ENCODE results near the gene SV2B.

Gene SV2B

DNA sequence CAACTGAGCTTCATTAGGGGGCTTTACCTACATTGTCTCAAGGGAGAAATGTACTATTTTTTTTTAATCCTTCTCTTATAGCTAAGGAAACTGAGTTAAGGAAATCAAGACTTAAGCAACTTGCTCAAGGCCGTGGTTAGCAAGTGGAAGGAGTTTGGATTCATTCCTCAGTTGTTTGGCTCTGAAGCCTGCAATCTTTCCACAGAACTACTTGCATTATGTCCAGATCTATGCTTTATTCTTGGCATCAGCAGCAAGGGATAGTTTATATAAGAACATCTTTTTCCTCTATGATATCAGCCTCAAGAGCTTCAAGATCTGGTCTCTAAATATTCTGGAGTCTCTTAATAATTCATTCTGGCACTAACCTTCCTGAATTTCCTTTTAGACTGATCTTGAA lies 182.4 kb downstream of the SV2B start:
- DNase-seq: no peak

DNA sequence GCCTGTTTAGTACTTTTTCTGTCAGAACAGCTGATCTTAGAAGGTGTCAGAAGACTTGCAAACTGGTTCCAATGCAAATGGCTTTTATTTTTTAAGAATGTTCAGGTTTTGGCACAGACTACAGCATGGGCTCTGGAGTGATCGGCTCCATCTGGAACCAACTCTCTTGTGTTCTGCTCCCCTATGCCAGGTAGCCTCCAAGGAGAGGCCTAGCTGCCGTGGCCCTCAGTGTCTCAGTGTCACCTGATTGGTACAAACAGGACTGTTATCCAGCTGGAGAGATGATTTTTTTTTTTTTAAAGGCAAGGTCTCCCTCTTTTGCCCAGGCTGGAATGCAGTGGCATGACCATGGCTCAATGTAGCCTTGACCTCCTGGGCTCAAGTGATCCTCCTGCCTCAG lies 183.1 kb downstream of the SV2B start:
- DNase-seq: no peak

DNA sequence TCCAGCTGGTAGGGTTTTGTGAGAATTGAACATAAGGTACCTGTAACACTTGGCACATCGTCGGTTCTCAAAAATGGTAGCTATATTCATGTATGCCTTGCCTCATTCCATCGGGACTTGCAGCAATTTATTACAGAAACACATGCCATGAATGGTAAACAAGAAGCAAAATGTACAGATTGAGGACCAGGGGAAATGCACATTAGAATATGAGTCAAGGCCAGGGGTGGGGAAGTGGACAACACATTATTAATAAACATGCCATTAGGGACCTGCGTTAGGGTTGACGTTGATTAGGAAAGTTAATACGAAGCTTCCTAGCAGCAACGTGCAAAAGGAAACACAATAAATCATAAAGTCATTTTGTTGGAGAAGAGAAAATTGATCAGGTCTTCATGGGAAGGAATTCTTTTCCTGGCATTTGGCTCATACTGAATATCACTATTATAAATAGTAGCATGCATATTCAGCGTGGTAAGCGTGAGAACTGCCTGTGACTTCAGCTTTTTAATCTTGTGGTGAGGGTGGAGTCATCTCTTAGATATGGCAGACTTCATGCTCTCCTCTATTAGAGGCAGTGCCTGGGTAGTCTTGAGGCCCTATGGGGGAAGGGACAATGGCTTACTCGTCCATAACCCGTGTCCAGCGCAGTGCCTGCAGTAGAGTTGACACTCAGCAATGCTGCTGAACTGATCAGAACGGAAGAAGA lies 184.9 kb downstream of the SV2B start:
- no peak for DNase-seq

DNA sequence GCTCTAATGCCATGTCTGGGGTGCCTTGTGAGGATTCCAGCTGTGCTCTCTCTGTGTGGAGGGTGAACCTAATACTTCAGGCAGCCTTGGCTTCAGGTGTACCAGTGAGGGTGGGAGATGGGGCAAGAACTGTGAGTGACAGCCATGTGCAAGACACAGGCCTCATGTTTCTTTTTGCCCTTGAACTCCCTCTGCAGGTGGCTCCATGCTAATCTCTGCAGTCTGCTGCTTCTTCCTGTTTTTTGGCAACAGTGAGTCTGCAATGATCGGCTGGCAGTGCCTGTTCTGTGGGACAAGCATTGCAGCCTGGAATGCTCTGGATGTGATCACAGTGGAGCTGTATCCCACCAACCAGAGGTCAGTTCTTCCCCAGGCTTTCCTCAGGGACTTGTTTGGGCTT lies 189.3 kb downstream of the SV2B start:
- peak; percentile 35 for DNase-seq

DNA sequence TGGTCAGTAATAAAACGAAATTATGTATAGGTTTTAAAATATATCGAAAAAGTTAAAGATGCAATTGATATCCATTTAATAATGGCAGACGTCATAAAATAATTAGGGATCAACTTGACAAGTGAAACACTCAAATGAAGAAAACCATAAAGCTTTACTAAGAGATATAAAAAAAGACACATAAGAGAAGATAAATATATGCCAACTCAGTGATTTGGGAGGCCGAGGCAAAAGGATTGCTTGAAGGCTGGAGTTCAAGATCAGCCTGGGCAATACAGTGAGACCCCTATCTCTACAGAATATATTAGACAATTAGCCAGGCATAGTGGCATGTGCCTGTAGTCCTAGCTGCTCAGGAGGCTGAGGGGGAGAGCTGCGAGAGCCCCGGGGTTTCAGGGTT lies 190.5 kb downstream of the SV2B start:
- no peak for DNase-seq

DNA sequence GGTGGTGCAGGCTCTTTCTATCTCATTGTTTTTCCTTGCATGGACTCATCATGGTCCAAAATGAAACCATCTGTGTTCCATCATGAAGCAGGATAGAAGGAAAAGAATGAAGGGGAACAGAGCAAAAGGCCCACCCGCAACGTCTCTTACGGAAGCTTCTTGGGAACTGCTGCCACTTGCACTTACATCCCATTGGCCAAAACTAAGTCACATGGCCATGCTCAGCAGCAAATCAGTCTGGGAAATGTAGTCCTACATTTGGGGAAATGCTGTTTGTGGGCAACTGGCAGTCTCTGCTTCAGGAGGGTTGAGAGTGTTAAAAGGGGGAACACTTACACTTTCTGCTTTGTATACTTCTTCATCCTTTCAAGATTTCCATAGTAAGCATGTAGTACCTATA lies 191.6 kb downstream of the SV2B start:
- peak; percentile 45 for DNase-seq

DNA sequence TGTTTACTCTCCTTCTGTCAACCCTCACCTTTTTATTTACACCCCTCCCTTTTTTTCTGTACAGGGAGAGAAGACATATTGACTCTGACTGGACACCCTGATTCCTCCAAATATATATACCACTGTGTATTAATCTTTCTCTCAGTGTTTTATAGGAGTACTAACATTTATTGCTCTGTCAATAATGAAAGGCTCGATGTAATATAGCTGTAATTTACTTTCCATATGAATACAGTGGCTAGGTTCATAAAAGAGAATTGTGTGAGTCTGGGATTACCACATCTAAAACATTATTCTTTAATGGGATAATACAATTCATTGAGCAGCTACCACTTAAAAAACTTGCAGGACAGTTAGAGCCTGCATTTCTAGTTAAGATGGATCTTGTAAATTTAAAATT lies 194.3 kb downstream of the SV2B start:
- no peak for DNase-seq

DNA sequence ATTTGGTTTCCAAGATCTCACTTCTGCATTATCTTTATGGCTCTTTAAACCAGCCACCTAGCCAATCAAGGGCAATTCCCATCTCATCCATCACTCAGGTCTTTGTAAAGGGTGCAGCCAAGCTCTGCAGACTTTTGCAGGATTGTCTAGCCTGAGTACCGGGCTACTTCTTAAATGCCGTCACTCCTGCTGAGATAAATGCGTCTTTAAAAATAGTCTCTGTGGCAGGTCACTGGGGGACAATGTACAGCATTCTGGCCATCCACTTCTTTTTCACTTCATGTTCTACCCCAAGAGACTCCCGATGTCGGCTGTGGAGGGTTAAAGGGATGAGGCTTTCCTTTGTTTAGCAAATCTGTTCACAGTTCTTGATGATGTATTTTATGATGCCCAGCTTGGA lies 194.7 kb downstream of the SV2B start:
- DNase-seq: no peak

DNA sequence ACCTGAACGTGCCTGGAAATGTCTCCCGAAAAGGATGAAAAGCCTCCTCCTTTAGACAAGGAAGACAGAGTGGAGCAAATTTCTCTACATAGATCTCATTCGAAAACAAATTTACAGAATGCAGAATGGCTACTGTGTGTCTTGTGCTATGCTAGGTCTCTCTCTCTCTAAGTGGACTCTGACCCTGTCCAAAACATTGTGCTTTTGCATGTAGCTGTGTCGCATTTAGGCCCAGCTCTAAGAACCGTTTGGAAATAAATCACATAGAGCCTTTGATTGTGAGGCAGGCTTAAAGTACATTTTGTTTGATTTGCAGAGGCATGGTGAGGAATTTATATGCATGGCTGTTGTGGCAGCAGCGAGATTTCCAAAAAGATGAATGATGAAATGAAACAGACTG lies 198.0 kb downstream of the SV2B start:
- DNase-seq: no peak

DNA sequence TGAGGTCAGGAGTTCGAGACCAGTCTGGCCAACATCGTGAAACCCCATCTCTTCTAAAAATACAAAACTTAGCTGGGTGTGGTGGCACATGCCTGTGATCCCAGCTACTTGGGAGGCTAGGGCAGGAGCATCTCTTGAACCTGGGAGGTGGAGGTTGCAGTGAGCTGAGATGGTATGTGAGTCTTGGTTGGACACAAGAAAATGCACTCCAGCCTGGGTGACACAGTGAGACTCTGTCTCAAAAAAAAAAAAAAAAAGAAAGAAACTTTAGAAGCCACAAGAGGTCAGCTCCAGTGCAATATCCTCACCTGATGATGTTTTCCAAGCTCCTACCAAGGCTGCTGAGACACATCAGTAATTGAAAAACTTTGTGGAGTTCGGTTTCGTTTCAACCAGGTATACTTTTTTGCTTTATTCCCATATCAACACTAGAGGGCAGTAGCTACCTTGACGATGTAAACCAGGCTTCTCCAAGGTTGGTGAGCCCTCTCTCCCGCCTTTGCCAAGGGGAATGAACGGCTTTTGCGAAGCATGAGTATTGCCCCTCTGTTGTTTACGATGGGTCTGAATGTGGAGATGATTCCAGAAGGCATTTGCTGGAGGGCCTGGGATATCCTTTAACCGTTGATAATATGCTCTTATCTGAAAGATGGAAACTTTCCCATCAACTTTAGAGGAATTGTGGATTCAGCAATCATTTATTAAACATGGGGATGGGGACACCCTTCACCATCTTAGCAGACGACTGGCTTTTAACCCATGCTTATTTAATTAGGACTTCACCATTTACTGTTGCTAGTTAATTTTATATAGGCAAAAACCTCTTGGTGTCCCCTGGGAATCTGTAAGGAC lies 202.8 kb downstream of the SV2B start:
- DNase-seq: peak; percentile 81

DNA sequence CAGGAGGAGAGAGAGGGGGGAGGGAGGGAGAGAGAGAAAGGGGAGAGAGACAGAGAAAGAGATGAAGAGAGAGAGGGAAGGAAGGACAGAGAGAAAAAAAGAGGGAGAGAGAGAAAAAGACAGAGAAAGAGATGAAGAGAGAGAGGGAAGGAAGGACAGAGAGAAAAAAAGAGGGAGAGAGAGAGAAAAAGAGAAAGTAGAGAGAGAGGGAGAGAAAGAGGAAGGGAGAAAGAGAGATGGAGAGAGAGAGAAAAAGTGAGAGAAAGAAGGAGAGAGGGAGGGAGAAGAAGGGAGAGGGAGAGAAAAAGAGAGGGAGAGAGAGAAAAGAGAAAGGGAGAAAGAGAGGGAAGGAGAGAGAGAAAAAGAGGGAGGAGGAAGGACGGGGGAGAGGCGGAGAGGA lies 204.2 kb downstream of the SV2B start:
- DNase-seq: no peak

DNA sequence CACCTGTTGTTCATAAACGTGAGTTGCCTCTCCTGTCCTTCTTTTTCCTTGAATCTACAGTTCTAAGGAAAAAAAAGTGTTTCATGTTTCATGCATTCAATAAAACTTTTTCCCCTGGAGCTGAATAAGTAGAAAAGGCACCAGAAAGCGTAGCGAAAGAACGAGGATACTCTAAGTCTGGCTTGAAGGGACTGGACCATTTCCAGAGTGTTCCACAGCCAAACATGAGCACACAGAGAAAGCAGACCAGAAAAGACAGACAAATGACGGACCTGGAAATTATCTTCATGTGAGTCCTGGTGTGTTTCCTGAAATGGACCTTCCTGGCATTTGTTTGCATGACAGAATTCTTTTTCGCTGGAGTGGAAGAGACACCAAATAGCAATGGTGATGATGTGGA lies 204.7 kb downstream of the SV2B start:
- no peak for DNase-seq

DNA sequence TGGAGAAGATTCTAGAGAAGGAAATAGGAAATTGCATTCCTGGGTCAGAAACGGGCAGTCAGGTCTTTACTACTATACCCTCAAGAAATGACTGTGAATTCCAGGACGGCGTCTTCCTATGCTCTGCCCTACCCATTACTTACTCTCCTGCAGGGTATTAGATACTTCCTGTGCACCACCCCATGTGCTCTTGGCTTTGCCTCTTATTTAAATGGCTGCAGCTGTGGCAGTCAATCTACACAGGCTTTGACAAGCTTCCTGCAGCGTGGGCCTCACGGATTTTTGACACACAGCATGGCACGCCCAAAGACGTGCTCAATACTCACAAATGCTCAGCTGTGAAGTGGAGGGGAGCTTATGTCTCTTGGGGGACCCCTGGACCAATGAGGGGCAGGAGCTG lies 206.1 kb downstream of the SV2B start:
- DNase-seq: no peak

DNA sequence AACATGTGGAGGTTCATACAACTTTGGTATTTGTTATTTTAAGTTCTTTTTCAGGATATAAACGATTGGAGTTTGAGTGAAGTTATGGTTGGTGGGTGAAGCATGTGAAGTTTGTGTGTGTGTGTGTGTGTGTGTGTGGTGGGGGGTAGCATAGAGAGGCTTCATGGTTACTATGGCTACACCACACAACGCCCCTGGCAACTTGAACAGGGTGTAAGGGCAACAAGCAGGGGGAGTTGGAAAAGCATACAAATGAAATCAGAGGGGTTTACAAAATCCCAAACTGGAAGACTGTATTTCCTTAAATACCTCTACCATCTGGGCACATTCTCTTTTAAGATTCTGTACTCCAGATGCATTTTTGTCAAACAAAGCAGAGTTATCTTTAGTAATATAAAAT lies 207.5 kb downstream of the SV2B start:
- no peak for DNase-seq

DNA sequence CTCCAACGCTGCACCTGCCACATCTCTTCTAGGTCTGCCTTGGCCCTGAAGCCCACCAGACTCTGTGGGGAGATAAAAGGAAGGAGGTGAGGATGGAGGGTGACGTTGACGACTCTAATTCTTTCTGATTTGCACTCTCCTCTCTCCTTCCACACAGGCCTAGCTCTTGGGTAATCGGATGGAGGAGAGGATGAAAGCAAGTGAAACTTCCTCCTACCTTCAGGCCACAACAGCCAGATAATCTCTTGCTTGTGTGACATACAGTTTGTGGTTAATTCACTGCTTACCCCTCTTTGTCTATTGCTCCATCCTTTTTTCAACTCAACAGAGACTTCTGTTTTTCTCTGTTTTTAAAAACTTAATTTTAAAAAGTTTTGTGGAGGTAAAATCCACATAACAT lies 208.1 kb downstream of the SV2B start:
- DNase-seq: no peak

DNA sequence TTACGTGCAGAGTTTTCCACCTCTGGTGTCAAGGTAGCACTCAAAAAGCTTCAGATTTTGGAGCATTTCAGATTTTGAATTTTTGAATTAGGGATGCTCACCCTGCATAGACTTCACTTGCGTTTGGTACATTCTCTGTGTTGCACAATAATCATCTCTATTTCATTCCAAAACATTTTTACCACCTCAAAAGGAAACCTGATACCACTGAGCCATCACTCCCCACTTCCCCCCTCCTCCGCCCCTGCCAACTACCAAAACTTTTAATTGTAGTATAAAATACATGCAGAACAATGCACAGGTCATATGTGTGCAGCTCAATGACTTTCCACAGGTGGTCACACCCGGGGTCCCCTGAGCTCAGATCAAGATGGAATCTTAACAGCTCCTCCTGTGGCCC lies 208.8 kb downstream of the SV2B start:
- DNase-seq: no peak

DNA sequence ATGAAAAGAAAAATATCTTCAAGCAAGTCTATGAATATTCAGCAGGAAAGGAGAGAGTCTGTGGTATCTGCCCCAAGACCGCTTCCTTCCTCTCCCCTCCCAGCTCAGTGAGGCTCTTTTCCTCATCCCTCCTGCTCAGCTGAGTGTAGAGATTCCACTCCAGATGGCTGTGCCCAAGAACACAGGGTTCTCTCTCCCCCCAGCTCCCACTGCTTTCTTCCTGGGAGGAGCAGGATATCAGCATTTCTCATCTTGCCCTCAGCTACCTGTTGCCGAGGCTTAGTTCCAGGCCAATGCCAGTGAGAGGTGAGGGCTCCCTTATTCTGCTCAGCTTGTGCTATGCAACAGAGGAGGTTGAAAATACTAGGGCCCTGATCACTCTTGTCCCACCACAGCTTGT lies 211.9 kb downstream of the SV2B start:
- no peak for DNase-seq

DNA sequence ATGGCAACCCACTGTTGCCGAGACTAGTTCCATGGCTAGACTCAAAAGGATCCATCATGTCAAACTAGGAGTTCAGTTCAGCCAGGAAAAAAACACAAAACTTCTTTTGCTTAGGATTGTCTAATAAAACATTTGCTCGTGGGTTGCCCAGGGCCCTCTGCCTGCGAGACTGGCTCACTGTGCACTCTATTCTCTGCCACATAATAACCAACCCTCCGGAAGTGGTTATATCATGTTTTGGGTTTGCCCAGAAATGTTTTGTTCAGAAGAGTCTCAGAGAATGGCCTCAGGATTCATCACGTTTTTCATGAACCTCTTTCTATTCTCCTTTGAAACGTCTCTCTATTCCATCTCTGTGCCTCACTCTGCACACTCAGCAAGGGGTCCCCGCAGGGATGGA lies 216.1 kb downstream of the SV2B start:
- no peak for DNase-seq

DNA sequence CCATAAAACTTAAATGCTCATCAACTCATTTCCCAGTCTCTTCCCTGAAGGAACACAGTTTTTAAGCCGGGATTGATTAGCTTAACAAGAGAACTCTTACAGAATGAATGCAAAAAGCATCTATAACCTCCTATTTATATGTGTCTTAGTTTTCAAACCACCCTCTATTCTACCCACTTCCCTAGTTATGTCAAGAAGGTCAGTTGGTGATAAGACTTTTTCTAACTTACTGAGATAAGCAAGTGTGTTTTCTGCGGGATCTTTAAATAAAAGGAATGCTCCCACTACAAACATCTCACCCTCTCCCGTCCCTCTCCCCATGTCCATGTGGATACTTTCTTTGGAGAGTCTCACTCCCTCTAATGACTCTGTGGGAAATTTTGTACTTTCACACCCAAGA lies 218.5 kb downstream of the SV2B start:
- DNase-seq: no peak

DNA sequence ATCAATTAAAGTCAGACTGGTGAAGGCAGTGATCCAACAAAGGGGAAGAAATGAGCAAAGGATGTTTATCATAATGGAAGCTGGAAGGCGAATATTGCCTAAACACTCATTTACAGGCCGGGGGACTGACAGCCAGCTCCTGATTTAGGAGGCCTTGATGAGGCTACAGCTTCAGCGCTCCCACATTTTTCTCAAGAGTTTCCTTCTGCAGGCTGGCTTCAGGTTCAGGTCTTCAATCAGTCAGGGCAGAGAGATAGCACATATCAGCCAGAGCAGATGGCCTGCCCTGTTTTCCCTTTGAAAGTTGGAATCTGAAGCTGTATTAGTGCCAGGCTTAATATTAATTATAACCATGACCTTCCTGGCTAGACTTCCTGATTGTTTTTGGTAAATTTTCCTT lies 218.9 kb downstream of the SV2B start:
- no peak for DNase-seq

DNA sequence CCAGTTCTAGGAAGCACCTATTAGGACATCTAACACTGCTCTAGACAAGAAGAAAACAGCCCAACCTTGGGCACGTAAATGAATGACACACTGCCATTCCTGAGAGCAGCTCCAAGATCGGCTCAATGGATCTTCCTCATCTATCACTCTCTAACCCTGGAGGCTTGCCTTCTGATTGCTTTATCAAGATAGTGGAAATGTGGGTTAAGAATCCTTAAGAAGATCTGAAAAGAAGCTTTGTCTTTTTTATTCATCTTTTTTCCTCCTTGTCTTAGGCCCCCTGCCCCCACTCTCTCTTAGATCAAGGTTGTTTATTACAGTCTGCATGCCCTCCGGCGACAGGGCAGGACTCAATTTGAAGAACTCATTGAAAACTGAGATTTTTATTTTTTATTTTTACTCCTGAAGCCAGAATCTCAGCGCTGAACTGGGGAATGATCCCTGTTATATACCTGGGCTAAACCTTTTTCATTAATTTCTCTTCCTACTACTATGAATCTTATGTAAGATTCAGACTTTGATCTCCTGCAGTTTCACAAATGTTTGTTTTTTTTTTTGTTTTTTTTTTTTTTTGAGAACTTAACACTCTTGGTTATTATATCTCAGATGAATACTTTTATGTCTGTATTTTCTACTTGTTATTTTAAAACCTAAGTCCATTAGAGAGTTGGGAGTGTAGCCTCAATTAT lies 219.5 kb downstream of the SV2B start:
- no peak for DNase-seq

DNA sequence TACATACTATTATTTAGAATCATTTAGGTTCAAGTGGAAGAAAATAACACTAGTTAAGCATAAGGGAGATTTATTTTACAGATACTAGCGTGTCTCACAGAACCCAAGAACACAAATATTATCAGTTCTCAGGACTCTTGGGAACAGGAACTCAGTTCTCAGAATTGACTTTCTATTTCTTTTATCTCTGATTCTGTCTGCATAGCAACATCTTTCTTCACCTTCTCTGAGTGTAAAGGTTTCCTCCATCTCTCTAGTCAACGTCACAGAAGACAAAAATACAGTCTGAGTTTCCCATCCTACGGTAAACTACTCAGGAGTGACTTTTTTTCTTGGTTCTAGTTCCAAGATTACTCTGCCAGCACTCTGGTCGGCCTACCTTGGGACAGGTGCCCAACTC lies 220.0 kb downstream of the SV2B start:
- no peak for DNase-seq

DNA sequence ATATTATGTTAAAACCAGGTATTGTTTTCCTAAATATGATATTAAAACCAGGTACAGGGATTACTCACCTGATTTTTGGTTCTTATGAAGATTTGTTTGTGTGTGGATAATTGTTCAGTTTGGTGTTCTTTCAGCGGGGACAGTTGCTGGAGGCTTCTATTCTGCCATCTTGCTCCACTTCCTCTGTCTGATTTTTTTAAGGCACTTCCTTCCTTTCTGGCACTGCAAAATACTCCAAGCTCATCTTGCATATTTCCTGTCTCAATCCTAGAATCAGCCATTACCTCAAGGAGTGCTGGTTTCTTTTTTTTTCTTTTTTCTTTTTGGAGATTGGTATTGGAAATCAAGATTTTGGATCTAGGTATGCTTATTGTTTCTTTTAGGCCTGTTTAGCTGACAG lies 229.9 kb downstream of the SV2B start:
- DNase-seq: no peak

DNA sequence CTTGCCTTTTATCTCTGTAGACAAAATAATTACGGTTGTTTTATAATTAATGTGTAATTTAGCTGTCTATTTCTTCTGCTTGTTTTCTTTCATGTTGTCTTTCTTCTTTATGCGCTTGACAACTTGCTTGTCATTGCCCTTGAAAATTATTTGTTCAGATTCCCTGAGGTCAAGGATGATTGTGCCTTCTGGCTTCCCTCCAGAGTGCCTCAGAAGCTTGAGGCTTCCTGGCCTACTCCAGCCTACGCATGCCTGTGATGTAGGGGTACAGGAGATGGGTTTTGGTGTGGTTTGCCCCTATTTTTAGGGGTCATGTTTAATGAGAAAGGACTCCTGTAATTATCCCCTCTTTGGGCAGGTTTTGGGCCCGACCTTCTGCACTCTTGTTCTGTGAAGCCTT lies 231.5 kb downstream of the SV2B start:
- DNase-seq: no peak
